ENCODE data around the gene IRGC.

The IRGC gene

GRCh38 chr19:43723588-43723987 lies 7.7 kb downstream of the IRGC start:
- DNase-seq (ENCODE audit: low spot score) = no peak

GRCh38 chr19:43724896-43725295 lies 9.0 kb downstream of the IRGC start:
- no peak for DNase-seq (ENCODE audit: low spot score)

- DNase-seq (ENCODE audit: low spot score) = no peak
These were observed 9.6 kb downstream of the IRGC start for GRCh38 chr19:43725468-43725867.

GRCh38 chr19:43726736-43727592 lies 11.1 kb downstream of the IRGC start:
- no peak for DNase-seq (ENCODE audit: low spot score)

GRCh38 chr19:43727593-43727853 lies 11.6 kb downstream of the IRGC start:
- no peak for DNase-seq (ENCODE audit: low spot score)

- no peak for DNase-seq (ENCODE audit: low spot score)
These were observed 14.0 kb downstream of the IRGC start for GRCh38 chr19:43729919-43730318.

- no peak for DNase-seq (ENCODE audit: low spot score)
These were observed 15.5 kb downstream of the IRGC start for GRCh38 chr19:43731346-43731745.

- no peak for DNase-seq (ENCODE audit: low spot score)
These were observed 16.0 kb downstream of the IRGC start for GRCh38 chr19:43731846-43732245.

- DNase-seq (ENCODE audit: low spot score) = no peak
These were observed 19.1 kb downstream of the IRGC start for GRCh38 chr19:43735013-43735412.

- no peak for DNase-seq (ENCODE audit: low spot score)
These were observed 20.1 kb downstream of the IRGC start for GRCh38 chr19:43735957-43736356.

- DNase-seq (ENCODE audit: low spot score) = no peak
These were observed 22.9 kb downstream of the IRGC start for GRCh38 chr19:43738780-43739211.

GRCh38 chr19:43739439-43740235 lies 23.8 kb downstream of the IRGC start:
- DNase-seq (ENCODE audit: low spot score) = no peak

GRCh38 chr19:43741075-43741825 lies 25.4 kb downstream of the IRGC start:
- DNase-seq (ENCODE audit: low spot score) = no peak

GRCh38 chr19:43743059-43743458 lies 27.2 kb downstream of the IRGC start:
- no peak for DNase-seq (ENCODE audit: low spot score)

- no peak for DNase-seq (ENCODE audit: low spot score)
These were observed 31.8 kb downstream of the IRGC start for GRCh38 chr19:43747557-43748204.

- no peak for DNase-seq (ENCODE audit: low spot score)
These were observed 32.3 kb downstream of the IRGC start for GRCh38 chr19:43748205-43748594.

- no peak for DNase-seq (ENCODE audit: low spot score)
These were observed 32.8 kb downstream of the IRGC start for GRCh38 chr19:43748685-43749084.

- no peak for DNase-seq (ENCODE audit: low spot score)
These were observed 33.3 kb downstream of the IRGC start for GRCh38 chr19:43749152-43749551.

GRCh38 chr19:43749898-43750297 lies 34.0 kb downstream of the IRGC start:
- DNase-seq (ENCODE audit: low spot score) = no peak

GRCh38 chr19:43751466-43752220 lies 35.8 kb downstream of the IRGC start:
- DNase-seq (ENCODE audit: low spot score) = no peak

- no peak for DNase-seq (ENCODE audit: low spot score)
These were observed 36.5 kb downstream of the IRGC start for GRCh38 chr19:43752287-43752875.
